ENCODE results near the gene GLI3.

GLI3 gene

GRCh38 chr7:42022056-42022455 is 215.0 kb downstream of the GLI3 start:
- no peak for DNase-seq

GRCh38 chr7:42021631-42022030 is 215.4 kb downstream of the GLI3 start:
- DNase-seq, result no peak

- DNase-seq, result no peak
These were observed 216.9 kb downstream of the GLI3 start for GRCh38 chr7:42020061-42020460.

DNA sequence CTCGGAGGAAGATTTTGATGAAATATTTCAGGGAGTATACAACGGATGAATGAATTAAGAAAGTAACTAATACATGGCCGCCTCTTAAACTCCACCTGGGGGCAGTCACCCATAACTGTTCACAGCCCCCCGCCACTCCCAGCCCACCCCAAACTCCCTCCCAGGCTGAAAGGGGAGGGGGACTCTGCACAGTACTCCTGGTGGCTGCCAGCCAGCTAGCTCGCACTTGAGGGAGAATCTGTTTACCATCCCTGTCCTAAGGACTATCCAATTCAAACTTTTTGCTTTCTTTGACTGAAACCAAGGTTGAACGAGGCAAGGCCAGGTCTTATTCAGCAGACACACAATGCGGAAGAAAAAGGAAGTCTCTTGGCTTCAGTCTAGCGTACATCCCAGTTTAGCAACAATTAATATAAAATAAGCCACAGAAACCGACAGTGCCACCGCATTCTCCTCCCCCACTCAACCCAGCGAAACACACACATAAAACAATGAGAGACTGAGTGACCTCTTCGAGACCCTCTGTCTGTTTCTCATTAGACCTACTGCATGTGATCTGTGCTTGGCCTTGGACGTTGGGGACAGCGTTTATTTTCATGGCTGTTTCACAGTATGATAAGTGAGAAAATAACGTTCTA is 219.5 kb downstream of the GLI3 start:
- DNase-seq, result no peak

- DNase-seq, result no peak
These were observed 220.5 kb downstream of the GLI3 start for GRCh38 chr7:42016517-42016916.

GRCh38 chr7:42014625-42015618 is 222.1 kb downstream of the GLI3 start:
- no peak for DNase-seq

DNA sequence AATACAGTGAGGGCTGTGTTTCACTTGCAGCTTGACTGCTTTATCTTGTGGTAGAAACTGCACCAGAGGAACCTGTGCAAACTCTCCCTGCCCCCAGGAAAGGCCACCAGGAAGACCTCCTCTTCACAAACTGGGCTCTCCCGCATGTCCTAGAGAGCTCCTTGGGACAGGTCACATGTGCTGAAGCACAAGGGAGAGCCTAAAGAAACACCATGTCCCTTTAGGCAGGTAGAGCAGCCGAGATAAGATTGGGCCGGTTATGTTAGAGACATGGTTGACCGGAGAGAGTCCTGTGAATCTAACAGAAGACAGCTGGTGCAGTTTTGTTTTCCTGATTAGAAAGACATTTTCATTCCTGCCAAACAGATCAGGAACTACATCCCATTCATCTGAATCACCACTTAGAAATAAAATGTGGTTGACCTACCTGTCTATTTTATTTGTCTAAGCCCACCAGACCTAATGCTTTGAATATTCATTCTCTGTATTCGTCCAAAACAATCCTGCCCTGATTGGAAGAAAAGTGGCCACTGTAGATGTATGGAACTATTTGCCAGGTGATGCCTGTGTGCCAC is 224.1 kb downstream of the GLI3 start:
- DNase-seq, result no peak

DNA sequence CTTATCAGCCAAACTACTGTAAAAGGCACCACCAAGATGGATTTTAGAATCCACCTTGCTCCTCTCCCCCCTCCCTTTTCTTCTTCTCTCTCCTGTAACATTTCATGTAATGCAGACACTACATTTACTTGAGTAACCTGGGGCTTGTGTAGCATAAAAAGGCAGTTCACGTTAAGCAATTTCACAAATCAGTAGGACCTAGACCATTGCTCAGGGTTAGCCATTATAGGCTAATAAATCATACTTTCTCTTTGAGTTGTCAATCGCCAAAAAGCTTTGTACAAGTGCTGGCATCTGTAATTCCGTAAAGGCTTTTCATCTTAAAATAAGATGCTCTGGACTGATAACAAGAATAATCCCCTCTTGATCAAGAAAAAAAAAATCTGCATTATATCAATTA is 224.7 kb downstream of the GLI3 start:
- DNase-seq, result no peak

DNA sequence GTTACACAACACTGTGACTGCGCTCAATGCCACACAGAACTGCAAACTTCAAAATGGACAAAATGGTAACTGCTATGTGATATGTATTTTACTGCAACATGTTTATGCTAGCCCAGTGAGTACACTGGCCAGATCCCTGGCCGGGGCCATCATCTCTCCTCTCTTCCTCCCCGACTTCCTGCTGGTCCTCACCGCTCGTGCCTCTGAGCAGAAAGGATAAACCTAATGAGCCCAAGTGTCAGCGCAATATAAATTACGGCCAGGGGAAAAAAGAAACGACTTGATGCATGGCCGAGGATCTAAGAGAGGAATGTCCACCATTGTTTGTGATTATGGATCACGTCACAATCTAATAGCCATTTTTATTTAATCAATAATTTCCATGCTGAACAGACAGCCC is 225.2 kb downstream of the GLI3 start:
- DNase-seq, result no peak

DNA sequence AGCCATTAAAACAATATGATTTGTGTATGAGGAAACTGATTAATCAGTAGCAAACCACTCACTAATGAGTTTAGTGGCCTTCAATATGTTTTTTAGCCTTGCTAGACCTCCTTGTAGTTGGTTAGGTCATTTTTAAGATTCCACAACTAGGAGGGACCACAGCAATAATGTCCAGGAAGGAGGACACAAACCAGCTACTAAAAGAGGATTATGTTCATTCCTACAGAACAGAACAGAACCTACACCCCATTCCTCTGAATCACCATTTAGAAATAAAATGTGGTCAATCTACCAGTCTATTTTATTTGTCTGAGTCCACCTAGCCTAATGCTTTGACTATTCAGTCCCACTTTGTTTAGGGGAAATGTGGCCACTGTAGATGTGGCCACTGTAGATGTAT is 226.3 kb downstream of the GLI3 start:
- DNase-seq, result no peak

GRCh38 chr7:42006801-42007513 is 230.1 kb downstream of the GLI3 start:
- DNase-seq, result no peak

- no peak for DNase-seq
These were observed 234.4 kb downstream of the GLI3 start for GRCh38 chr7:42002654-42003053.

GRCh38 chr7:41999736-42000283 is 237.2 kb downstream of the GLI3 start:
- no peak for DNase-seq

DNA sequence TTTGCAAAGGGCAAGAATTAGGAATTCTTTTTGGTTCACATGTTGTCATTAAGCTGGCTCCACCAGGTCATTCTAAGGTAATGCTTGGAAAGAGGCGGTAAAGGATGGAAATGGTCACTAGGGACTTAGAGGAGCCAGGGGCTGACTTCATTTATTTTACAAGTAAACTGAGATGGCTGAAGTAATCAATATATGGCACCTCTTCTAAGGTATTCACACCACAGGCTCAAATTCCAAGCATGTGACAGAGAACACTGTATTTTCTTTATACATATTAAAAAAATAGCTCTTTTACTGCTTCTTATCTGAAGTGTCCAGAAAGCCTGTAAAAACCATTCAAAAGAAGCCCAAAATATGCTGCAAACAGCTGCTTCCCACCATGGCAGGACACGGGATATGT is 239.0 kb downstream of the GLI3 start:
- no peak for DNase-seq

DNA sequence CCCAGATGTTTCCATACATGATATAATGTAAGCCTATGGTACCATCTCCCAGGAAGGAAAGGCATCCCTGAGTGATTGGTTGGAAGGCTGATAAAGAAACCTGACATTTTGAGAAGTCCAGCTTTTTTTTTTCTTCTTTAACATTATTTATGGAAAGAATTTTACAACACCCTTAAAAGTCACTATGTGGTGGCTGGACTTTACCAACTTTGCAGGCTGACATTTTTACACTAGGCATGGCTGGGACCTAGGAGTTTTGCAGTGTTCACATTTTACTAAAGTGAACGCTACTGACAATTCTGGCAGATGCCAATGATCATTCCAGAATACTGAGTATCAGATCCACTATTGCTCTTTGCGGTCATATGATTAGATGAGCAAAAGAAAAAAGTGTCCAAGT is 239.9 kb downstream of the GLI3 start:
- no peak for DNase-seq

GRCh38 chr7:41996381-41997035 is 240.5 kb downstream of the GLI3 start:
- no peak for DNase-seq

GRCh38 chr7:41995632-41996271 is 241.3 kb downstream of the GLI3 start:
- no peak for DNase-seq

GRCh38 chr7:41994746-41995110 is 242.3 kb downstream of the GLI3 start:
- no peak for DNase-seq

- no peak for DNase-seq
These were observed 242.8 kb downstream of the GLI3 start for GRCh38 chr7:41994036-41994745.

DNA sequence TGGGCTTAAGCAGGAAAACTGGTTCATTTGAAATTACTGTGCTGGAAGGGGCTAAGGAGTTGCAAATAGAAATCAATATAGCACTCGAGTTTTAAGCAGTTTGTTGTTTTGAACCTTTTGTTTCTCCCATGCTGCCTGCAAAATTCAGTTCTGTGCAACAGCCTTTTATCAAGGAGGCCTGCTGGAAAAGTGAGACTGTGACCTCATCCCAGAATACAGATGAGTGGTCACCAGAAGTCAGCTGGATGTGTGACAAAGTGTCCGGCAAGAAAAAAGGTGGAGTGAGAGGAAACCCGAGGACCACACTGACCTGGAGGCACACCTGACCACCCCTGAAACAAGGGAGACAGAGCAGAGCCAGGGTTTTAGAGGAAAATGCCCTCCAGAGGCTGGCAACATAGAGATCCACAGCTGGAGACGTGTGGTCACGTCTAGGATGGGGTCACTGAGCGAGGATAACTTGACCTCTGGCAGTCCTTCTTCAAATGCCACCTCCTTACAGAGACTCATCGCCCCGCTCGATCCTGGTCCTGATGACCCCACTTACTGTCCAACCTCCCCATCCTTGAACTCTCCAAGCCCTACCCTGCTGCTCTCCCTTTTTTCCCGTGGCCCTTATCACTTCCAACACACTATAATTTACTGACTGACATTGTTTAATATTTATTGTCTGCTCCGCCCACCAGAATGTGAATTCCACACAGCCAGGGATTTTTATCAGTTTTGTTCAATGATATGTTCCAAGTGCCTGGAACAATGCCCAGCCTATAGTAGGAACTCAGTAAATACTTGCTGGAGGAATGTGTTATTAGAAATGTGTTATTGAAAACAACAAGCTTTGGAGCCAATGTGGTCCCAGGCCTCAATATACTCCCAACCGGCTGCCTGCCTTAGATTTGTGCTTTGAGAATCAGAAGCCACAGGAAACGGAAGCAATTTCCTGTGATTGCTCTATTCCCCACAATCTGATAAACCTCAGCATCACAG is 243.8 kb downstream of the GLI3 start:
- DNase-seq, result no peak
